Measurements from ENCODE around the gene PIK3R6.
"Not testable (repeated sequence)": the region's sequence is repeated elsewhere in the genome, so short reads cannot be mapped to it uniquely, and the experiment has no call there.

PIK3R6 gene

DNA sequence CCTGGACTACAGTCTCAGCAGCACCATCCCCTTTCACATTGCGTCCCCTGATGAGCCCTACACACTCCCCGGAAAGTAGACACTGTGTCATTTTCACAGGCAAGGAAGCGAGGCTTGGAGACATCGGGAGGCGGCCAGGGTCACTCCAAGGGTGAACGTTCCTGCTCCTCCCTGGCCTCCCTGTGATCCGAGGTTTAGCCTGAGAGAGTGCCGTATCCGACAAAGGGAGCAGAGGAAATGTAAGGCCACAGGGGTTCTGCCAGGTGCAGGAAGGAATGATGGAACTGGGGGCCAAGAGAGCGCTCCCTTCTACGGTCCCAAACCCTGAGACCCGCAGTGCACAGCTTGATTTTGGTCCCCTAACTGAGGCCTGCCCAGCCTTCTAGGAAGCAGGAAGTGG lies 8.0 kb upstream of the PIK3R6 start:
- DNase-seq (ENCODE audit: low read depth, low spot score), result no peak

DNA sequence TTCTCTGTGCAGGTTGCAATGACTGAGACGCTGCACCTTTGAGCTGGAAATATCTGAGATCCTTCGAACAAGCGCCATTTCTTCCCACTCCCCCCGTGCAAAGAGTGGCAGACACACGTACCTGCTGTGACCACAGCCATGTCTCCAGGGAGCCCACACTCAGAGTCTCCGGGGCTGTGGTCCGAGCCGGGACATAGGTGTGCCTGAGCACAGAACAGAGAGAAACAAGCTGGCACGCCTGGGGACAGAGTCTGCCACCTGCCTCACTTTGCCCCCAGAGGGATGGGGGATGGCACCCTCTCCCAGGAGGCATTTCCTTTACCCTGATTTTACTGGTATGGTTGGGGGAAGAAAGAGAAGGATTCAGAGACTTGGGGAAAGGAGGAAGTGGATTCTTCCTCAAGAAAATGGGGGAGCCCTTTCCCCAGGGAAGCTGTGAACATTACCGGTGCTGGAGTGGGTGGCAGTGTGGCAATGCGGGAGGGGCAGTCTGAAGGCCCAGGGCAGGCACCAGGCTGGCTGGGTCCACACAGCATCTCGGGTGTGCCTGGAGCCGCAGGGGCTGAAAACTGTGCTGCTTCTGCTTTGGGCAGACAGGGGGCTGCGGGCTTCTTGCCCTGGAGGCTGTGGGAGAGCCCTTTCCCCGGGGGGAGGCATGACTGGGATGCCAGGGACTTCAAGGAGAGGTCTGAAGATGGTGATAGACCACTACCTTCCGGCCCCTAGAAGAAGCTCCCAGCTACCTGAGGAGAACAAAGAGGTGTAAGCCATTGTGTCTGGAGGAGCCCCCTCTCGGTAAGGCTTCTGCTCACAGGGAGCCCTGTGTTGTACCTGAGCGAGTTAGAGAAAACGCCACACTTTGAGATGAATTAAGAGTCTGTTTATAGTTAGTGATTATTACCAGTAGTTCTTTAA lies 6.6 kb upstream of the PIK3R6 start:
- no peak for DNase-seq (ENCODE audit: low read depth, low spot score)

DNA sequence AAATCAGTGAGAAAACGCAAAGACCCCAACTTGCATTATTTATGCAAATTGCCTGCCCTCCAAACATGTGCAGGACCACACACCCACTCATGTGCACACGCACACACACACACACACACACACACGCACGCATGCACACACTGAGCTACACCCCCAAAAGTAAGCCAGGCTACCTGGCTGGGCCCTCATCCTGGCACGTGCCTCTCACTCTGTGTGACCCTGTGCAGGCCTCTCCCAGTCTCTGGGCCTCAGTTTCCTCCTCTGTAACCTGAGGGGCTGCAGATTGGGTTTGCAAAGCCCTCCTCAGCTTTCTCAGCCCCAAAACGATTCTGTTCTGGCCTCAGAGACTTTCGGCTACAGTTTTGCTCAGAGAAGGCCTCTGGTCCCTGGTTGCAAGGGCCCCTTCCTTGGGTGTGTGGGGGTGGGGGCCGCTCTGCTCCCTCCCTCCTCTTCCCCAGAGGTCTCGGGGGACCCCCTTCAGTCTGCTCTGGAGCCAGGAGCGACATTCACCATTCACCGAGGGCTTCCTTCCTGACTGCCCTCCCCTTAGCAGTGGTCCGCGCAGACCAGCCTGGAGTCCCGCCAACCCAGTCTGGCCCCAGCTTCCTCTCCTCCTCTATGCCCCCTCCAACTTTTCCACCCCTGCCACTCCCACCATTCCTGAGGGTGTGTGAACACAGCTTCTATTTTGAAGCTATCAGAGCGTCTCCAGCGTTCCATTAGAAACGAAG lies 5.4 kb upstream of the PIK3R6 start:
- no peak for DNase-seq (ENCODE audit: low read depth, low spot score)

DNA sequence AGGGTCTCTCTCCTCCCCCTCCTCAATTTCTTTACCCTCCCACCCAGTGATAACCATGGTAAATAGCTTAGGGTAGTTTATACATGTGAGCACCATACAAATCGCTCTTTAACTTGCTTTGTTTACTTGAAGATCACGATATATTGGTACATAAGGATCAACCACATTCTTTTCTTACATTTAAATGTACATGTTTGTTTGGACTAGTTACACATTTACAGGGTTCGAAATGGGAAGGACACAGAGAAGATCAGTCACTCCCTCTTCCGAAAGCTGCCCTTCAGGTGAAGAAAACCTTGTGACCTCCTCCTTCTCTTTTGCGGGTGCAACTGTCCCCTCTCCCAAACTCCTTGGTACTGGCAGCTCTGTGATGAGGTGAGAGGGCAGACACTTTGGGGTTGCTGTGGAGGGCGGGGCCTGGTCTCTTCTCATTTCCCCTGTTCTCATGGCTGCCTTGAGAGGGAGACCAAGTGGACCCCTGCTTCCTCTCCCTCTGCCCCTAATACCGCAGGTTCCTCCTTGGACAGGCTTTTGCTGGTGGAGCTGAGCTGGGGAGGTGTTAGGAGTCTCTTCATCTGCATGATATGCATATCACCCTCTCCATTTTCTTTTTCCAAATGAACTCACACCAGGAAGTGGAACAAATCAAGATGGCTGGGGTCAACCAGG lies 4.7 kb upstream of the PIK3R6 start:
- no peak for DNase-seq (ENCODE audit: low read depth, low spot score)

DNA sequence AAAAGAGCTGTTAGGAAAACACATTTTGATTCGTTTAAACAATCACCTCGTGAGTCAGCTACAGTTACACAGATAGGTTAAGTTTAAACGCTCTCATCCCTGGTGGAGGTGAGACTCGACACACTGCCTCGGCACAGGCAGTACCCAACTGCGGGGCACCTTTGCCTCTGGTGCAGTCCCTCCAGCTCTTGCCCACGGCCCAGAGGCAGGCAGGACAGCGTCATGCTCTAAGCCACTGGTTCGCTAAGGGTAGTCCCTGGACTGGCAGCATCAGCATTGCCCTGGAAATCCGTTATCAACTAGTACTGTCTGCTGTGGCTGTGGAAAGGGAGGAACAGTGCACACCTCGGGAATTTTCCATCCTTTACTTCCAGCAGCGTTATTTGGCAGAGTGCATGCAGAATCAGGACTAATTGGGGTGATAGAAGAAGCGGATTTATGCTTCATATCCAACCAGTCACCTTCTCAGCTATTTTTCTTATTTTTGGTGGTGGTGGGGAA lies 3.7 kb upstream of the PIK3R6 start:
- no peak for DNase-seq (ENCODE audit: low read depth, low spot score)

DNA sequence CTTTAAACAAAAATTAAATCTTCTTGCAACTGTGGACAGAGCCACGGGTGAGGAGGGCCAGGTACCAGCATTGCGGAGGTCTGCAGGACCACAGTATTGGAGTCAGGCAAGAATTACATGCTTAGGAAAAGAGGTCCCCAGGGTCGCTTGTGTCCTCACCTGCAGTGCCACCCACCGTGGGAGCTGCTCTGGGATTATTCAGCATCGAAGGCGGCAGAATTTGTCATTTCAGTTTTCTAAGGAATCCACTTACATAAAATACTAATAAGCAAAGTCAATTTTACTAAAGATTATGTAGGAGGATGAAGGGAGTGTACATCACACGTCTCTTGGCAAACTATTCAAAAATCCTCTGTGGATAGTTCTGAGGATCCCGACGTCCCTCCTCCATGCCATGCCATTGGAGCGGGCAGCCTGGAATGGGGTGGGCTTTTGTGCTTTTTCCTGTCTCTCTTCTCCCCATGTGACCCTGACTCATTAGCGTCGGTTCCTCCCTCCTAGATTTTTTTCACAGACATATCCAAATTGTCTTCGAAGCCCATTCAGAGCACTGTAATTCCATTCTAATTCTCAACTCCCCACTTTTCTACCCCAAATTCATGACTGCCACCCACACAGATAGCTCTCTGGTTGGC lies 3.0 kb upstream of the PIK3R6 start:
- no peak for DNase-seq (ENCODE audit: low read depth, low spot score)

DNA sequence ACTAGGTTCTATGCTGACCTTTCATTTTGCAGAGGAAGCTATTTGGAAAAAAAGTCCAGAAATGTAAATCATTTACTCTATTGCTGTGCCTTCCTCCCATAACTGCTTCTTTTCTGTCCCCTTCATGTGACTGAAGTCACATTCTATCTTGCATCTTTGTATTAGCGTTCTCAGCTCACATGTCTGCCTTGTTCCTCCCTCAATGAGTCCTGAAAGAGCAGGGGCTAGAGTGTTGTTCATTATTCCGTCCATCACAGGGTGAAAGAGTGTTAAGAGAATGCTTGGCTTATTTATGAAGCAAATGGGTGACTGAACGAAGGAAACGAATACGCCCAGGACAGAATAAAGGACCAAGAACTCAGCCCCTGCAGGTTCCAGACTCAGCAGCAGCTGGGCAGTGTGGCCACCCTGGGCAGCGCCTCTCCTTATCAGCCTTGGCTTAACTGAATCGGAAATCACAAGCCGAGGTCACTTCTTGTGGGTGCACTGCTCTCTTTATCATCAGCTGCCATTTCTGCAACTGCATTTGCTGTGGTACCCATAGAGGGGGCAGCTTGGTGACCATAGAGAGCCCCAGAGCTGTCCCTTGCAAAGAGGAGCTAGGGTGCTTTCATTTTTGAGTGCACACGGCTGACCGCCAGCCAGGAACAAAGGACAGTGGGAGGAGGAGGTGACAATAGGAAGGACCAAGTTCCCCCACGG lies 1.8 kb upstream of the PIK3R6 start:
- DNase-seq (ENCODE audit: low read depth, low spot score), result no peak

DNA sequence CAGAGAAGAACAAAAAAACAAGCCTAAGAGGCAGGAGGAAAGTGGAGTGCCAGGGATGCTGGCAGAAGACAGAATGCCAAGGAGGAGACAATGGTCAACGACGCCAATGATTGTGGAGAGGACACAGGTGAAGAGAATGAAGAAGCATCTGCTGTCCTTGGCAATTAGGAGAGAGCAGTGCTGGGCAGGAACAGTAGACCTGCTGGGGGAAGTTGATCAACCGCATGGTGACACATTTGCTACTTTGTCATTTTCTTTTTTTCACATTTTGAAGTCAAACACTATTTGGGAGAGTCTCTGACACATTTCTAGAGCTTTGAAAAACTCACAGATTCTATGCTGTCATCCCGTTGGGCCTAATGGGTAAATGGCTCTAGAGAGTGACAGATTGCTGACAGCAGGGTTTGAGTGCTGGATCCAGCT lies 1.1 kb upstream of the PIK3R6 start:
- no peak for DNase-seq (ENCODE audit: low read depth, low spot score)

DNA sequence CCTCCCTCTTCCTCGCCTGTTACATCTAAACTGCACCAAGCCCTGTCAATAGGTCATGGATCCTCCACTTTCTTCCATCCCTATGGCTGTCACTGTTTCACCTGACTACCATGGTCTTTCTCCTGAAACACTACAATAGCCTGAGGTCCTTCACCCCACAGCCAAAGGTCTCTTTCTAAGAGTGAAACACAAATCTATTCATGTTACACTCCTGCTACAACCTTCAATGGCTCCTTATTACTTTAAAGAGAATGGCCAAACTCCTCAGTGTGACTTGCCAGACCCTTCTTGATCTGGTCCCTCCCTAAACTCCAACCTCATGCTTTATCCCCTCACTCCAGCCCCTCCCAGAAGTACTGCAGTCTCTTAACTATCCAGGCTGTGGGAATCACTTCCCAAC lies 618 bp upstream of the PIK3R6 start:
- no peak for DNase-seq (ENCODE audit: low read depth, low spot score)

DNA sequence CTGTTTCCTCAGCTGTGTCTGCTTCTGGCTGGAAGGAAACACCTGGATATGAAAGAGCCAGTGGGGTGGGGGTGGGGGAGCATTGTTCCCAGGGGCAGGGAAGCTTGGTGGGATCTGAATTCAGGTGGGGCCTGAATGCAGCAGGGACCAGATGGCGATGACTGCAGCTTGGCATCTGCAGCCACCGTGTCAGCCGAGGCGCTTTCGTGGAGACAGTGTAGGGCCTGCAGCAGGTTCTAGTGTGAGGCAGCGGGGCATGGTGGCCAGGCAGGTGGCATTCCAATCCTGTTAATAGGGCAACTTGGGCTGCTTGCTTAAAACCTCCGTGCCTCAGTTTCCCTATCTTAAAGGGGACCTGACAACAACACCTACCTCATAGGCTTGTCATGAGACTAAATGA lies 1.7 kb downstream of the PIK3R6 start:
- no peak for DNase-seq (ENCODE audit: low read depth, low spot score)

DNA sequence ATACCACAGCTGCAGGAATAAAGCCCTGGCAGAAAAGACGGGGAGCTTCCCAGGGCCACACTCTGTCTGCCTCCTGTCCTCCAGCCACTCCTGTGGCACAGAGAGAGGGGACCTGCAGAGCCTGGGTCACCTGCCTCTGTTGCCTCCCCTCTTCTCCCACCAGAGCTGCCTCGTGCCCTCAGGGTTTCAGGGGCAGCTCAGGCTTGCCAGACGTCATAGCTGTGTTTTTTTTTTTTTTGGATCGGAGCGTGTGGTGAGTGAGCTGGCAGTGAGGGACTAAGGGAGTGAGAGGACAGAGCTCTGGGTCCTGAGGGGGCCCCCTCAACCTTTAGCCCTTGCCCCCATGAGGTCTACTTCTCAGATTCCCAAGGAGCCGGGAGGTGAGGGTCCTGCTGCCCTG lies 2.1 kb downstream of the PIK3R6 start:
- DNase-seq (ENCODE audit: low read depth, low spot score), result no peak

DNA sequence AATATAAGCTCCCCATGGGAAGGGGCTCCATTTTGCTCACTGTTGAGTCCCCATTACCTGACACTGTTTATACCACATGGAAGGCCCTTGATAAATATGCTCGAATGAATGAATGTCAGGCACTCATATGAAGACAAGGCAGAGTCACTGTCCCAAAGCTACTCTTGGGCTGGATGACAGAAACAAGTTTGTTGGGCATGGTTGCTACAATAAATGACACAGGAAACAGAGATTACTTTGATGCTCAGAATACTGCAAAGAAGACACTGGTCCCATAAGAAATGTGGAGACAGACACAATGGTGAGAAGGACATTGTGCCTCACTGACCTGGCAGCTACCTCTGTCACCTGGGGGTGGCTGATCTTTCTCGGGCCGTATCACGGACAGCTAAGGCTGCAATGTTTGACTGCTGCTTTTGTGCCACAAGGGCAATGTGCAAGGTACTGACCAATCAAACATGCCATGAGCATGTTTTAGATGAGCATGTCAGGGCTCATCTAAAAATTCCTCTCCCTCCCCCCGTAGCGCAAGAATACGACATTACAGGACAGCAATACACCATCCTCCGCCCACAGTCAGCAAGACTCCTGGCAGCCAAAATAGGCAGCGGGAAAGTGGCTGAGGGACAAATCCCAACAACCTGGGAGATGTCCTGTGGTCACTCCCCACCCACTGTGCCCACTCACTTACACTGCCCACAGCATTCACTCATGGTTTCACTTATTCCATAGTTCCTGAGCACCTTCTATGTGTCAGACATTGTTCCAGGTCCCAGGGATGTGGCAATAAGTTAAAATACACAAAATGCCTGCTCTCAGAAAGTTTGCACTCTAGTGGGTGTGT lies 5.0 kb downstream of the PIK3R6 start:
- no peak for DNase-seq (ENCODE audit: low read depth, low spot score)

DNA sequence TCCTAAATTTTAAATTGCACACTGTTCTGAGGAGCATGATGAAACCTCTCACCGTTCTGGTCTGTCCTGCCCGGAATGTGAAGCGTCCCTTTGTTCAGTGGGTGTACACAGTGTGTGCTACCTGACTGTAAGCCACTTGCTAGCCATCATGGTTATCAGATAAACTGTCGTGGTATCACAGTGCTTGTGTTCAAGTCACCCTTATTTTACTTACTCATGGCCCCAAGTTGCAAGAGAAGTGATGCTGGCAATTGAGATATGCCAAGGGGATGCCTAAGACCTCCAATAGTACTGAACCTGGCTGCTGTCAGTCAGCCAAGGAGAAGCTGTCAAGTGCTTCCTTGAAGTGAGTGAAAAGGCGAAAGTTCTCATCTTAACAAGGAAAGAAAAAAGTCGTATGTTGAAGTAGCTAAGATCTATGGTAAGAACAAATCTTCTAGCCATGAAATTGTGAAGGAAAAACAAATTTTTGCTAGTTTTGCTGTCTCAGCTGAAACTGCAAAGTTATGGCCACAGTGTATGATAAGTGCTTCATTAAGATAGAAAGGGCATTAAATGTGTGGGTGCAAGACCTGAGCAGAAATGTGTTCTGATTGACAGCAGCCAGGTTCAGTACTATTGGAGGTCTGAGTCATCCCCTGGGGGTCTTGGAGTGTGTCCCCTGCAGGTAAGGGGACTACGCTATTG lies 5.8 kb downstream of the PIK3R6 start:
- no peak for DNase-seq (ENCODE audit: low read depth, low spot score)

DNA sequence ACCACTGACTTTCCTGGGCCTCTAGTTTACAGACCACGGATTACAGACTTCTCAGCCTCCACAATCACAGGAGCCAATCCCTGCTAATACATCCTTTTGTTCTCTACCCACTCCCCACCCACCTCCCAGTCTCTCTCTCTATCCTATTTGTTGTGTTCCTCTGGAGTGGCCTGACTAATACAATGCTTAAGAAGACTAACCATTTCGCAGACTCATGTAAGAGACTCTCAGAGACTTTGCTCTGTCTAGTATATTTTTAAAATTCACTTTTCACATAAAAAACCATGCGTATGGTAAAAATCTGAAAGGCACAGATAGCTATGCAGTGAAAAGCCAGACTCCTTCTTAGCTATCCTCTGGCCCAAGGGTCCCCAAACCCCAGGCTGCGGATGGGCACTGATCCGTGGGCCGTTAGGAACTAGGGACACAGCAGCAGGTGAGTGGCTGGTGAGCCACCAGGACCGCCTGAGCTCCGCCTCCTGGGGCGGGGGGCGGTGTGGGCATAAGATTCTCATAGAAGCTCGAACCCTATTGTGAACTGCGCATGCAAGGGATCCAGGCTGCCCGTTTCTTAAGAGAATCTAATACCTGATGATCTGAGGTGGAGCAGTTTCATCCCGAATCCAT lies 7.6 kb downstream of the PIK3R6 start:
- no peak for DNase-seq (ENCODE audit: low read depth, low spot score)

DNA sequence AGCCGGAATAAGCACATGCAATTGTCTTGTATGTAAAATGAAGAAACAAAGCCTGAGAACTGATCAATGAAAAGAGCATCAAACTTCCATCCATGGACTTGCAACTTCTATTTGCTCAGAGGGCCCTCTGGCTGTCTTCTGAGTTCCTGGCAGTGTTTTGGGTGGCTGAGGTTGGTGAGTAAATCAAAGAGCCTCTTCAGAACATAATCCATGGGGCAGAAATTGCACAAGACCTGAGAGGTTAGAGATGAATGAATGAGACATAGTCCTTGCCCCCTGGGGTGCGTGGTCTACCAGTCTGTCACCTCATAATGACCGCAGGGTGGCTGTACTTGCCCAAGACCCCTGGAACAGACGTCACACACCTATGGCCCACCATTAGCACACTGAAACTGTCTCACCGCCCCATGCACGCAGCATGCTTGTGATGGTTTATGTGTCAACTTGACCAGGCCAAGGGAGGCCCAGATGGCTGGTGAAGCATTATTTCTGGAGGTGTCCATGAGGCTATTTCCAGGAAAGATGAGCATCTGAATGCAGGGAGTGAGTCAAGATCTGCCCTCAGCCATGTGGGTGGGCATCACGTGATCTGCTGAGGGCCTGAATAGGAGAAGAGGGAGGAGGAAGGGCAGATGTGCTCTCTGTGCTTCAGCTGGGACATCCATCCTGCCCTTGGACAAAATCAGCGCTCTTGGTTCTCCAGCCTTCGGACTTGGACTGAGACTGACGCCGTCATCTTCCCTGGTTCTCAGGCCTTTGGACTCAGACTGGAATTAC lies 8.3 kb downstream of the PIK3R6 start:
- DNase-seq (ENCODE audit: low read depth, low spot score), result no peak

DNA sequence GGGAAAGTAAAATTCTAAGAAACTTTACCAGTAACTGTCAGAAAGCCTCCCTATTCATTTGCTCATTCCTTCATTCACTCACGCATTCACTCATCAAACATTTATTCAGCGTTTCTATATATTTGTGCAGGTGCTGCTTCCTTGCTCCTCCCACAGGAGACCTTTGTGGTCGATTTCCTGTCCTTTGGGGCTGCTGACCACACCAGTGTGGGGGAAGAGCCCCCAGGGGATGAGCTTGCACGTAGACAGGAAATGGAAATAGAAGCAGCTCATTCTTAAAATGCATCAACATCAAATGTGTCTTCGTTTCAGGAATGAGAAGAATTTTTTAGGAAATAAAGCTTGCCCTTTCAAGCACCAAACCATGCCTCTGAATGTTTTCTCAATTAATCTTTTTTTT lies 9.6 kb downstream of the PIK3R6 start:
- DNase-seq (ENCODE audit: low read depth, low spot score), result no peak

DNA sequence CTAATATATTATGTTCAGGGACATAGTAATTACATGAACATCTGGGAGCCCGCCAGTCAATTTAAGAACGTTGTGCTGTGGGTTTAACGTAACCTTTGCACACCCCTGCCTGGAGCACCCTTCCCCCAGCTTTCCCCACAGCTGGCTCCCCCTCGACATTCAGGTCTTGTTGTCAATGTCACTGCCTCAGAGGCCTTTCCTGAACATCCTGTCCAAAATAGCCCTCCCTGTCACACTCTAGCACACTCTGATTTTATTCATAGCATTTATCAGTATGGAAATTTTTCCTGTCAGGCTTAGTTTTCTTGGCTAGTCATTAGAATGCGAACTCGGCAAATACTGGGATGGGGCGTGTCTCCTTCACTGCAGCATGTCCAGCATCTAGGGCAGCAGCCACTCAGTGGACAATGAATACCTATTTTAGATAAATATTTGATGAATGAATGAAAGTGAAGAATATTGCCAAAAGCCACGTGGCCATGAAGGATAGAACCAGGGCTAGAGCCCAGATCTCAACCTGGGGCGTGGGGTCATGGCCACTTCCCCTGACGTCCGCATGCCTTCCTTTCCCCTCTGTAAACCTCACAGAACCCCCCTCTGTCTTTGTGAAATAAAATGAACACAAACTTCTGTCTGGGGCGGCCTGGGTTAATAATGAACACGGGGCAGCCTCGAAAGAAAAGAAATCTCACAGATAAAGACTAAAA lies 10.5 kb downstream of the PIK3R6 start:
- no peak for DNase-seq (ENCODE audit: low read depth, low spot score)

DNA sequence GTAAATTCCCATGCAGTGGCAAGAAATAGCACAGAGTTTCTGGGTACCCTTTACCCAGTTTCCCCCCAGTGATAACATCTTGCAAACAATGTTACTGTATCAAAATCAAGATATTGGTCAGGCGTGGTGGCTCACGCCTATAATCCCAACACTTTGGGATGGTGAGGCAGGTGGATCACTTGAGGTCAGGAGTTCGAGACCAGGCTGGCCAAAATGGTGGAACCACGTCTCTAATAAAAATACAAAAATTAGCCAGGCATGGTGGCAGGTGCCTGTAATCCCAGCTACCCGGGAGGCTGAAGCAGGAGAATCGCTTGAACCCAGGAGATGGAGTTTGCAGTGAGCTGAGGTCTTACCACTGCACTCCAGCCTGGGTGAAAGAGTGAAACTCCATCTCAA lies 11.3 kb downstream of the PIK3R6 start:
- DNase-seq (ENCODE audit: low read depth, low spot score), result not testable (repeated sequence)
